Left lobe of liver (tissue), 2 donors: ENCODE measurements around the gene CRMP1. TPM values are rescaled to one million over a fixed set of nuclear protein-coding genes. Genes with fewer than 3 reads are reported as not detected.
A peak's percentile ranks its signal among the peaks of the same experiment; 100 is the strongest.
"Not testable (repeated sequence)": the region's sequence is repeated elsewhere in the genome, so short reads cannot be mapped to it uniquely, and the experiment has no call there.

ENCODE experiments used
- ATAC-seq: fragments of 200-7000 bp; cut with Tn5 transposase; one replicate; pipeline ENCODE4 v1.9.1; 2020; ENCODE audit warnings: mild to moderate bottlenecking, moderate library complexity
- DNase-seq: peaks from one replicate; pipeline ENCODE4 v3.0.0-alpha.2; 2020; ENCODE audit warnings: low spot score
- total RNA-seq: library from RNA; stranded (reverse); gene quantifications from one replicate; pipeline ENCODE4 v1.2.1, GENCODE V29; 2021
- donor health status: DM: no; HTN: no; CAD: no; lungs with moderate emphysema.
- donor health status: DM: no; HTN: yes; CAD: no.

Gene CRMP1
- total RNA-seq, 1 donor from 2014 or later = 0.13 TPM

- no peak for DNase-seq
- no peak for ATAC-seq
Measured at GRCh38 chr4:5863461-5864113, 29.3 kb downstream of the CRMP1 start.

- no peak for ATAC-seq
Measured at GRCh38 chr4:5858020-5858769, 34.7 kb downstream of the CRMP1 start.

GRCh38 chr4:5857199-5857598 is 35.7 kb downstream of the CRMP1 start:
- DNase-seq (no peak), ATAC-seq (no peak)

More at GRCh38 chr4:5858020-5858769, 34.7 kb downstream of the CRMP1 start:
- no peak for DNase-seq

GRCh38 chr4:5856362-5856761 is 36.5 kb downstream of the CRMP1 start:
- not testable (repeated sequence) for DNase-seq, ATAC-seq

- ATAC-seq (no peak), DNase-seq (no peak)
Measured at GRCh38 chr4:5854929-5855328, 38.0 kb downstream of the CRMP1 start.

- ATAC-seq = no peak
Measured at GRCh38 chr4:5852523-5853202, 40.2 kb downstream of the CRMP1 start.

GRCh38 chr4:5851637-5852301 is 41.1 kb downstream of the CRMP1 start:
- ATAC-seq (no peak), DNase-seq (no peak)

More at GRCh38 chr4:5852523-5853202, 40.2 kb downstream of the CRMP1 start:
- DNase-seq = no peak

- ATAC-seq (no peak), DNase-seq (no peak)
Measured at GRCh38 chr4:5845035-5845905, 47.6 kb downstream of the CRMP1 start.

- ATAC-seq (no peak), DNase-seq (no peak)
Measured at GRCh38 chr4:5843573-5844530, 49.0 kb downstream of the CRMP1 start.

GRCh38 chr4:5842456-5842855 is 50.4 kb downstream of the CRMP1 start:
- no peak for ATAC-seq

GRCh38 chr4:5839751-5840674 is 52.9 kb downstream of the CRMP1 start:
- DNase-seq (no peak), ATAC-seq (no peak)

More at GRCh38 chr4:5842456-5842855, 50.4 kb downstream of the CRMP1 start:
- no peak for DNase-seq

GRCh38 chr4:5839332-5839731 is 53.6 kb downstream of the CRMP1 start:
- no peak for DNase-seq

GRCh38 chr4:5837483-5837882 is 55.4 kb downstream of the CRMP1 start:
- ATAC-seq, DNase-seq: not testable (repeated sequence)

More at GRCh38 chr4:5839332-5839731, 53.6 kb downstream of the CRMP1 start:
- no peak for ATAC-seq

- no peak for DNase-seq
- ATAC-seq = peak; percentile 81
Measured at GRCh38 chr4:5836943-5837342, 55.9 kb downstream of the CRMP1 start.

- DNase-seq (no peak), ATAC-seq (no peak)
Measured at GRCh38 chr4:5828005-5828391, 64.9 kb downstream of the CRMP1 start.

GRCh38 chr4:5827108-5828004 is 65.5 kb downstream of the CRMP1 start:
- ATAC-seq (no peak), DNase-seq (no peak)
